Right cardiac atrium (tissue), 5 donors: Measurements from ENCODE around the gene TBC1D10A. TPM values are rescaled to one million over a fixed set of nuclear protein-coding genes. Genes with fewer than 3 reads are reported as not detected.

Source experiments
- ATAC-seq, 2 donors: fragments of 200-7000 bp; cut with Tn5 transposase; one replicate each; pipeline versions ENCODE4 v1.8.0 to v1.9.1; 2020; ENCODE audit warnings: moderate library complexity in 2 of 2, mild to moderate bottlenecking in 1 of 2
- DNase-seq, 3 donors: peaks; one replicate each; pipeline ENCODE4 v3.0.0-alpha.2; 2020
- H3K27ac ChIP-seq: one replicate; pipeline ENCODE4 v1.5.1; 2013; ENCODE audit warnings: mild to moderate bottlenecking, low read length, control low read depth, moderate library complexity
- H3K27me3 ChIP-seq: one replicate; pipeline ENCODE4 v1.6.1; 2013; ENCODE audit not compliant: control insufficient read depth, insufficient read depth
- H3K4me1 ChIP-seq: one replicate; pipeline ENCODE4 v1.6.1; 2013; ENCODE audit warnings: low read length; ENCODE audit not compliant: control insufficient read depth, insufficient read depth
- H3K4me3 ChIP-seq: one replicate; pipeline ENCODE4 v1.5.1; 2013; ENCODE audit warnings: low read length, control low read depth
- H3K9me3 ChIP-seq: one replicate; pipeline ENCODE4 v1.6.1; 2013; ENCODE audit warnings: low read length; ENCODE audit not compliant: control insufficient read depth
- WGBS: extraction: QIAGEN DNeasy Blood & Tissue Kit; methylation state at CpG from one replicate; pipeline ENCODE4 v1.1.7; 2013; 5-methylcytosine and 5-hydroxymethylcytosine counted together
- intact Hi-C, 4 donors: fragments of 100-400 bp; cut with DNase I; formaldehyde crosslinking; loops; one replicate each; pipeline versions ENCODE4 v1.11.0 to v1.14.0; 2022 to 2023
- polyA plus RNA-seq: library from polyadenylated mRNA; stranded (reverse); fragments of 200-250 nt; gene quantifications from one replicate; pipeline ENCODE4 v1.2.3, GENCODE V29; 2013
- total RNA-seq, 4 donors: library from RNA; stranded (reverse); fragmentation: NEBNext Ultra II Directional; extraction: Animal tissue kit (Norgen Biotek cat#: 25700); gene quantifications; one replicate each; pipeline ENCODE4 v1.2.1, GENCODE V29; 2021
- donor health status: healthy with polysubstance abuse.
- donor health status: DM: no; HTN: yes; CAD: no.
- donor health status: DM: no; HTN: no; CAD: no.
- donor health status: DM: no; HTN: yes; CAD: no; lungs with severe emphysema.
- donor health status: DM: yes; HTN: yes; CAD: no.

TBC1D10A gene
- total and polyA plus RNA-seq, 5 donors, result 5.4 to 9.1 (median 7.9) TPM

- Histone ChIP-seq H3K4me3 (no peak overlapping the region), H3K9me3 (no peaks in the 10 kb centered on the region), H3K4me1 (peaks cover 4% of the 10 kb centered on the region), H3K27me3 (no peaks in the 10 kb centered on the region), H3K27ac (no peak overlapping the region)
- DNase-seq (no peak), ATAC-seq (no peak)
- 81% methylated on average over 2 of the region's 2 CpGs for WGBS
- intact Hi-C loops, result loop anchor here in 1 of 4 donors (5.0 kb wide), 1 partner anchor 41 kb away; no protein-coding TSS in a partner anchor
Measured at GRCh38 chr22:30332994-30333706, 6.4 kb upstream of the TBC1D10A start.

GRCh38 chr22:30332551-30332950, 5.8 kb upstream of the TBC1D10A start:
- Histone ChIP-seq H3K9me3 (no peaks in the 10 kb centered on the region), H3K4me1 (peaks cover 4% of the 10 kb centered on the region), H3K4me3 (no peak overlapping the region), H3K27me3 (no peaks in the 10 kb centered on the region), H3K27ac (no peak overlapping the region)
- intact Hi-C loops, result loop anchor here in 1 of 4 donors (5.0 kb wide), 1 partner anchor 40 kb away; no protein-coding TSS in a partner anchor
- DNase-seq, result no peak
- 76% methylated on average over 5 of the region's 5 CpGs for WGBS
- ATAC-seq, result no peak

GRCh38 chr22:30328466-30329049, 1.8 kb upstream of the TBC1D10A start:
- ATAC-seq (no peak), DNase-seq (no peak)
- Histone ChIP-seq H3K4me1 (peaks cover 9% of the 10 kb centered on the region), H3K27me3 (no peaks in the 10 kb centered on the region), H3K27ac (no peak overlapping the region), H3K4me3 (no peak overlapping the region), H3K9me3 (no peaks in the 10 kb centered on the region)
- intact Hi-C loops, result loop anchor here in 1 of 4 donors (5.0 kb wide), 1 partner anchor 41 kb away; the partner anchor contains the start of gene CASTOR1
- 79% methylated on average over 3 of the region's 3 CpGs for WGBS

DNA sequence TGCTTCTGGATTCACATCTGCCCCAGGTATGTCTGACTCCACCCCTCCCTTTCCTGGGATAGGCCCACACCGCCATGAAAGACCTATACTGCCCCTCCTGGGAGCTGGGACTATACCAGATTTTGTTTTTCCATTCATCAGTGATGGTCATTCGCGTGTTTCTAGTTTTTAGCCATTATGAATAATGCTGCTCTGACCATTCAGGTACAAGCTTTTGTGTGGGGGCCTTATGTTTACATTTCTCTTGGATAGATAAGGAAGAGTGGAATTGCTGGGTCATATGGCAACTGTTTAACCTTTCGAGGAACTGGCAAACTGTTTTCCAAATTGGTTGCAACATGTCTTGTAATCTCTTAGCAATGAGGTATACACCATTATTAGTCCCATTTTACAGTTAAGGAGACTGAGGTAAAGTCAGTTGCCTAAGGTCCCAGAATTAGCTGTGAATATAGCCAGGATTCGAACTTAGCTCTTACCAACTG, 1.2 kb upstream of the TBC1D10A start:
- no peak for ATAC-seq
- Histone ChIP-seq H3K4me1 (peaks cover 9% of the 10 kb centered on the region), H3K4me3 (no peak overlapping the region), H3K27ac (no peak overlapping the region), H3K27me3 (no peaks in the 10 kb centered on the region), H3K9me3 (no peaks in the 10 kb centered on the region)
- DNase-seq, result no peak
- 80% methylated on average over 5 of the region's 5 CpGs for WGBS
- intact Hi-C loops, result loop anchor here in 1 of 4 donors (5.0 kb wide), 1 partner anchor 41 kb away; the partner anchor contains the start of gene CASTOR1

GRCh38 chr22:30326255-30326705, 461 bp downstream of the TBC1D10A start:
- WGBS, result under 1% methylated on average over 34 of the region's 34 CpGs
- ATAC-seq (peak; percentile 56 to 67), DNase-seq (peak; percentile 45 to 76 (median 74))
- intact Hi-C loops, result loop anchor here in 1 of 4 donors (5.0 kb wide), 1 partner anchor 39 kb away; the partner anchor contains the start of gene CASTOR1
- Histone ChIP-seq H3K9me3 (no peaks in the 10 kb centered on the region), H3K4me3 (peak overlapping the region; percentile 85), H3K27me3 (no peaks in the 10 kb centered on the region), H3K27ac (peak overlapping the region; percentile 78), H3K4me1 (peaks cover 11% of the 10 kb centered on the region)

DNA sequence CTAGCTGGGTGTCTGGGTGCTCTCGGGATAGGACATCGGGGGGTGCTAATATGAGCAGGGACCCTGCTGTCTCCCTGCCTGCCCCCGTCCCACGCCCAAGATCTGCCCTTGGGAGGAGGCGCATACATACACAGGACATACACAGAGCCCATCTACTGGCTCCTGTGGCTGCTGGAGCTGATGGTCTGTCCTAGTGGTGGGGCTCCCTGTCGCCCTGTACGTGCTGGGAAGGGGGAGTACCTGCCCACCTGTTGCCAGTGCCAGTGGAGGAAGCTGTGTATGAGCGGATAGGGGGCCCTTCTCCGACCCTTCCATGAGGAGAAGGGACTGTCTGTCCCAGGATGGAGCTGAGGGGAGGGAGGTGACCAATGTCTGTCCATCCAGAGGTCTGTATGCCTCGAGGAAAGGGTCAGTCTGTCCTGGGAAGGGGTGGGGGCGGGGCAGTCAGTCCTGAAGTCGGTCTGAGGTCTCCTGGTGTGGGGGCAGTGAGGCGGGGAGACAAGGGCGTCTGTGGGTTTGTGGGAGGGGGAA, 952 bp downstream of the TBC1D10A start:
- intact Hi-C loops, result loop anchor here in 1 of 4 donors (5.0 kb wide), 1 partner anchor 38 kb away; the partner anchor contains the start of gene CASTOR1
- ATAC-seq, result no peak
- DNase-seq, result no peak
- WGBS, result 44% methylated on average over 14 of the region's 14 CpGs
- peak overlapping the region; percentile 29 for H3K27ac ChIP-seq
- H3K9me3 ChIP-seq, result no peaks in the 10 kb centered on the region
- H3K4me3 ChIP-seq, result peak overlapping the region; percentile 85
- H3K27me3 ChIP-seq, result no peaks in the 10 kb centered on the region
- H3K4me1 ChIP-seq, result peaks cover 11% of the 10 kb centered on the region

DNA sequence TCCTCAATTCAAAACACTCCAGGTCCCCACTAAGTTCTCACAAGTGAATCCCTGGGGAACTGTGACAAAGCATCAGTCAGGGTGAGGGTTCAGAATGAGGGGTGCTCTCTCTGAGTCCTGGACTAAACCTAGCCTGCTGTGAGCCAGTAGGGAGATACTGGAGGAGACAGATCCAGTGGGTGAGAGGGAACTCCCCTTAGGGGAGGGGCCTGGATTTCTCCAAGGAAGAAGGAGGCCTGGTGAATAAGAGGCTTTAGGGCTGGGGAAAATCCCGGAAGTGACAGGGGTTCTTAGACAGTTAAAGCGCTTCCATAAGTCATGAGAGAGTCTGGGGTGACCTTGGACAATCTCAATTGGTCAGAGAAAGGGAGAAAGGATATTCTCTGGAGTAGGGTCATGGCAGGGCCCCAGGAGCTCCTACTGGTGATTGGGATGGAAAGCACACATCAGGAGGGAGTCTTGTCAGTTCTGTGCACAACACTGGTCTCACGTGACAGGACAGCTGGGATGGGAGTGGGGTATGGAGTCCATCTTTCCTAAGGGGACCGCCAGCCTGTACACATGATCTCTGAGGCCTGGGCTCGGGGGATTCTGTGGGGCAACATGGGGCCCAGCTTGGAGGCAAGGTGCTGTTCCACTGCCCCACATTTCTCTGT, 1.5 kb downstream of the TBC1D10A start:
- peak; percentile 48 to 49 for ATAC-seq
- H3K27ac ChIP-seq, result peak overlapping the region; percentile 29
- 56% methylated on average over 5 of the region's 5 CpGs for WGBS
- peak in 2 of 3 donors; percentile 63 to 64 for DNase-seq
- H3K4me3 ChIP-seq, result peak overlapping the region; percentile 85
- H3K4me1 ChIP-seq, result peaks cover 11% of the 10 kb centered on the region
- intact Hi-C loops, result loop anchor here in 1 of 4 donors (5.0 kb wide), 1 partner anchor 38 kb away; the partner anchor contains the start of gene CASTOR1
- no peaks in the 10 kb centered on the region for H3K27me3 ChIP-seq
- H3K9me3 ChIP-seq, result no peaks in the 10 kb centered on the region

GRCh38 chr22:30324014-30324730, 2.6 kb downstream of the TBC1D10A start:
- DNase-seq (no peak), ATAC-seq (no peak)
- H3K4me3 ChIP-seq, result peak overlapping the region; percentile 26
- H3K27ac ChIP-seq, result no peak overlapping the region
- intact Hi-C loops, result no loop called here
- H3K4me1 ChIP-seq, result peaks cover 15% of the 10 kb centered on the region
- no peaks in the 10 kb centered on the region for H3K9me3 ChIP-seq
- H3K27me3 ChIP-seq, result no peaks in the 10 kb centered on the region
- WGBS, result 65% methylated on average over 8 of the region's 8 CpGs

- Histone ChIP-seq H3K9me3 (no peaks in the 10 kb centered on the region), H3K4me3 (no peak overlapping the region), H3K4me1 (peaks cover 16% of the 10 kb centered on the region), H3K27ac (no peak overlapping the region), H3K27me3 (no peaks in the 10 kb centered on the region)
- WGBS, result 95% methylated on average over 3 of the region's 3 CpGs
- ATAC-seq, result no peak
- DNase-seq, result no peak
- intact Hi-C loops, result no loop called here
Measured at GRCh38 chr22:30323246-30323645, 3.5 kb downstream of the TBC1D10A start.

- H3K27ac ChIP-seq, result no peak overlapping the region
- intact Hi-C loops, result no loop called here
- no peak for ATAC-seq
- peaks cover 21% of the 10 kb centered on the region for H3K4me1 ChIP-seq
- no peak overlapping the region for H3K4me3 ChIP-seq
- DNase-seq, result no peak
- WGBS, result 70% methylated on average over 2 of the region's 2 CpGs
- no peaks in the 10 kb centered on the region for H3K9me3 ChIP-seq
- no peaks in the 10 kb centered on the region for H3K27me3 ChIP-seq
Measured at GRCh38 chr22:30321461-30321860, 5.3 kb downstream of the TBC1D10A start.
